MCF 10A (cell line): Measurements from ENCODE around the gene RAP1GAP. TPM values are rescaled to one million over a fixed set of nuclear protein-coding genes. Genes with fewer than 3 reads are reported as not detected.
"Not testable (repeated sequence)": the region's sequence is repeated elsewhere in the genome, so short reads cannot be mapped to it uniquely, and the experiment has no call there.

Experiments used
- BruUV-seq: library from RNA; stranded (reverse); fragments of 400-500 nt; replicated peaks from 2 replicates; lab custom pipeline; 2021; lab: Mats Ljungman, UMichigan
- CTCF ChIA-PET: fragments of 300-600 bp; sonication (Branson Sonifier 250); formaldehyde crosslinking; extraction: SDS; loops from one replicate; lab custom pipeline; 2021; ENCODE audit warnings: antibody characterized with exemption, inconsistent platforms; lab: Yijun Ruan, JAX
- POLR2A ChIA-PET: fragments of 300-600, 350-650 bp; sonication (Branson Sonifier 250); formaldehyde crosslinking; extraction: SDS; loops from one replicate; lab custom pipeline; 2020; ENCODE audit warnings: antibody characterized with exemption, inconsistent platforms; lab: Yijun Ruan, JAX
- DNase-seq: peaks from one replicate; pipeline ENCODE4 v3.0.0-alpha.2; 2018; ENCODE audit not compliant: unreplicated experiment
- H3K27ac Mint-ChIP-seq: one replicate; pipeline ENCODE4 v1.8.0; 2022; ENCODE audit warnings: mild to moderate bottlenecking, low read depth, mixed read lengths; ENCODE audit not compliant: unreplicated experiment
- H3K27me3 Mint-ChIP-seq: one replicate; pipeline ENCODE4 v1.8.0; 2022; ENCODE audit warnings: mixed read lengths; ENCODE audit not compliant: insufficient read depth, unreplicated experiment
- H3K36me3 Mint-ChIP-seq: one replicate; pipeline ENCODE4 v1.8.0; 2022; ENCODE audit warnings: mild to moderate bottlenecking, moderate library complexity, mixed read lengths; ENCODE audit not compliant: insufficient read depth, unreplicated experiment
- H3K4me1 Mint-ChIP-seq: one replicate; pipeline ENCODE4 v1.8.0; 2022; ENCODE audit warnings: mixed read lengths; ENCODE audit not compliant: insufficient read depth, unreplicated experiment
- H3K4me3 Mint-ChIP-seq: one replicate; pipeline ENCODE4 v1.8.0; 2022; ENCODE audit warnings: mild to moderate bottlenecking, moderate library complexity, mixed read lengths; ENCODE audit not compliant: unreplicated experiment
- H3K9me3 Mint-ChIP-seq: one replicate; pipeline ENCODE4 v1.8.0; 2022; ENCODE audit warnings: mixed read lengths; ENCODE audit not compliant: unreplicated experiment
- intact Hi-C: fragments of 100-400 bp; cut with micrococcal nuclease; formaldehyde crosslinking; loops from 2 replicates; pipeline ENCODE4 v1.14.1; 2022
- total RNA-seq: library from RNA; stranded (reverse); gene quantifications from 2 replicates; pipeline ENCODE4 v1.2.3, GENCODE V29; 2022
- TF ChIP-seq, protein P1 (sequence below): fragments of 200-600 bp; IDR thresholded peaks from one replicate; pipeline ENCODE4 v1.8.0; 2022; ENCODE audit warnings: antibody characterized with exemption, mild to moderate bottlenecking; ENCODE audit not compliant: unreplicated experiment

Gene RAP1GAP
- total RNA-seq, 1 experiment from 2014 or later = not detected

DNA sequence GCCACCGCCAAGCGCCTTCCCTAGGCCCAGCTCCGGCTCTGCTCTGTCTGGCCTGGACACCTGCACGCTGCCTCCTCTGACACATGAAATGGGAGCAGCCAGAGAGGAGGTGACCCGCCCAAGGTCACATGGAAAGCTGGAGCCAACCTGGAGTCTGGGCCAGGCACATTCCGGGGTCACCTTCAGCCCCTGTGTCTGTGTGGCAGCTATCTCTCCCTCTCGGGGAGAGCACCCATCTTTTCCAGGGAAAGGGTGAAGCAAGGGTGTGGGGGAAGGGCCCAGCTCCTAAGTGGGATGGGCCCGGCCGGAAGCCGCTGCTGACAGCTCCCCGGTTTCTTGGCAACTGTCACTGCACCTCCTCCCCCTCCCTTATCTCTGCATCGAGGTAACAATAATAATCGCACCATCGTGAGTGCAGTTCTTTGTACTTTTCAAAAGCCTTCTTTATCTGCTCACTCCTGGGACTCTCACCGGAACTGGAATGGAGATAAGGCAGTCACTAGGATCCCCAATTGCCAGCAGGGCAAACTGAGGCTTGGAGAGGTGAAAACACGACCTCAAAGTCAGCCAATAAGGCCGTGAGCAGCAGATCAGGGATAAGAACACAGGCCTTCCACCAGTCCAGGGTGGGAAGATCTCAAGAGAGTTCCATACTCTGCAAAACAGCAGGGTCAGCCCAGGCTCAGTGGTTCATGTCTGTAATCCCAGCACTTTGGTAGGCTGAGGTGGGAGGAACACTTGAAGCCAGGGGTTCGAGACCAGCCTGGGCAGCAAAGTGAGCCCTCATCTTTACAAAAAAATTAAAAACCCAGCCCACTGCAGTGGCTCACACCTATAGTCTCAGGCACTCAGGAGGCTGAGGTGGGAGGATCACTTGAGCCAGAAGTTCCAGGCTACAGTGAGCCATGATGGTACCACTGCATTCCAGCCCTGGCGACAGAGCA is 36.9 kb downstream of the RAP1GAP start:
- intact Hi-C loops = no loop called here
- POLR2A ChIA-PET = interaction anchor here (1.1 kb wide), 1 partner anchor 27 kb away, joined by 4 read pairs; no protein-coding TSS in a partner anchor
- no peaks in the 10 kb centered on the region for H3K27me3 Mint-ChIP-seq
- no peak overlapping the region for H3K4me3 Mint-ChIP-seq
- H3K27ac Mint-ChIP-seq = no peak overlapping the region
- TF ChIP-seq, protein P1, sequence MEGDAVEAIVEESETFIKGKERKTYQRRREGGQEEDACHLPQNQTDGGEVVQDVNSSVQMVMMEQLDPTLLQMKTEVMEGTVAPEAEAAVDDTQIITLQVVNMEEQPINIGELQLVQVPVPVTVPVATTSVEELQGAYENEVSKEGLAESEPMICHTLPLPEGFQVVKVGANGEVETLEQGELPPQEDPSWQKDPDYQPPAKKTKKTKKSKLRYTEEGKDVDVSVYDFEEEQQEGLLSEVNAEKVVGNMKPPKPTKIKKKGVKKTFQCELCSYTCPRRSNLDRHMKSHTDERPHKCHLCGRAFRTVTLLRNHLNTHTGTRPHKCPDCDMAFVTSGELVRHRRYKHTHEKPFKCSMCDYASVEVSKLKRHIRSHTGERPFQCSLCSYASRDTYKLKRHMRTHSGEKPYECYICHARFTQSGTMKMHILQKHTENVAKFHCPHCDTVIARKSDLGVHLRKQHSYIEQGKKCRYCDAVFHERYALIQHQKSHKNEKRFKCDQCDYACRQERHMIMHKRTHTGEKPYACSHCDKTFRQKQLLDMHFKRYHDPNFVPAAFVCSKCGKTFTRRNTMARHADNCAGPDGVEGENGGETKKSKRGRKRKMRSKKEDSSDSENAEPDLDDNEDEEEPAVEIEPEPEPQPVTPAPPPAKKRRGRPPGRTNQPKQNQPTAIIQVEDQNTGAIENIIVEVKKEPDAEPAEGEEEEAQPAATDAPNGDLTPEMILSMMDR = no peak
- H3K36me3 Mint-ChIP-seq = no peaks in the 10 kb centered on the region
- peaks cover 5% of the 10 kb centered on the region for H3K4me1 Mint-ChIP-seq
- no peaks in the 10 kb centered on the region for H3K9me3 Mint-ChIP-seq
- no peak for DNase-seq
- CTCF ChIA-PET = interaction anchor here (0.7 kb wide), 1 partner anchor 12 kb away, joined by 3 read pairs; no protein-coding TSS in a partner anchor
- BruUV-seq = no TSS peak

DNA sequence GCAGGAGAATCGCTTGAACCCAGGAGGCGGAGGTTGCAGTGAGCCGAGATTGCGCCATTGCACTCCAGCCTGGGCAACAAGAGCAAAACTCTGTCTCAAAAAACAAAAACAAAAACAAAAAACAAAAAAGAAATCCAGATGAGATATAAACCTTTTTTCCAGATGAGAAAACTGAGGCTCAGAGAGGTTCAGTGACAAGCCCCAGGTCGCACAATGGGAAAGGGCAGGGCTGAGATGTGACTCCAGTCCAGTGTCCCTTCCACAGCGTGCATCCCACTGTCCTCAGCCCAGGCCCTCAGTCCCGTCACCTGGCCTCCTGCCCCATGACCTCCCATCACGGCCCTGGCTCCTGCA is 37.6 kb downstream of the RAP1GAP start:
- CTCF ChIA-PET, H3K27me3 Mint-ChIP-seq, H3K4me3 Mint-ChIP-seq, DNase-seq, intact Hi-C loops, H3K36me3 Mint-ChIP-seq, H3K27ac Mint-ChIP-seq, BruUV-seq, H3K4me1 Mint-ChIP-seq, H3K9me3 Mint-ChIP-seq: not testable (repeated sequence)
- POLR2A ChIA-PET = interaction anchor here (1.1 kb wide), 1 partner anchor 28 kb away, joined by 4 read pairs; no protein-coding TSS in a partner anchor

DNA sequence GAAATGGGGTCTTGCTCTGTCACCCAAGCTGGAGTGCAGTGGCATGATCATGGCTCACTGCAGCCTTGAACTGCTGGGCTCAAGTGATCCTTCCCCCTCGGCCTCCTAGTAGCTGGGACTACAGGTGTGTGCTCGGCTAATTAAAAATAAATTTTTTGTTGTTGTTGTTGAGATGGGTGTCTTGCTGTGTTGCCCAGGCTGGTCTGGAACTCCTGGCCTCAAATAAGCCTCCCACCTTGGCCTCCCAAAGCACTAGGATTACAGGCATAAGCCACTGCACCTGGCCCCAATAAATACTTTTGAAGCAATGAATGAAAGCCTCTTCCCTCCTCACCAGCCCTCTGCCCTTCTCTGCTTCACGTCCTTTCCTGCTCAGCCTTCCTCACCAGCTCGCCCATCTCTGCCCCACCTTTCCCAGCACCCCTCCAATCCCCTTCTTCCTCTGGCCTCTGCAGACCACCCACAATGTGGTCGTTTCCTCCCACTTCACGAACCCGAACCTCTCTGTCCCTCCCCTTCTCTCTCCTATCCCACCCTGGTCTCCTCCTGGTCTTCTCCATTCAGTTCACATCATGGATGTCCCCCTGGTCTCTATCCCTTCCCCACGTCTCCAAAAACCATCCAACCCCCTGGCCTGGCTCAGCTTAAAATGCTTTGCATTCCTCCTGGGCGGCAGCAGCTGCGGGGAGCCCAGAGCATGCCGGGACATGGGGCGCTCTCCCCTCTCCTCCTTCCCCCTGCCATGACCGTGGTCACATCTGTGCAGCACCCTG is 38.4 kb downstream of the RAP1GAP start:
- H3K4me1 Mint-ChIP-seq = peaks cover 5% of the 10 kb centered on the region
- no peaks in the 10 kb centered on the region for H3K9me3 Mint-ChIP-seq
- POLR2A ChIA-PET = no interaction called here
- H3K27me3 Mint-ChIP-seq = no peaks in the 10 kb centered on the region
- intact Hi-C loops = no loop called here
- no peak overlapping the region for H3K27ac Mint-ChIP-seq
- BruUV-seq = no TSS peak
- H3K36me3 Mint-ChIP-seq = no peaks in the 10 kb centered on the region
- no peak for DNase-seq
- CTCF ChIA-PET = no interaction called here
- TF ChIP-seq, protein P1 = no peak
- H3K4me3 Mint-ChIP-seq = no peak overlapping the region

DNA sequence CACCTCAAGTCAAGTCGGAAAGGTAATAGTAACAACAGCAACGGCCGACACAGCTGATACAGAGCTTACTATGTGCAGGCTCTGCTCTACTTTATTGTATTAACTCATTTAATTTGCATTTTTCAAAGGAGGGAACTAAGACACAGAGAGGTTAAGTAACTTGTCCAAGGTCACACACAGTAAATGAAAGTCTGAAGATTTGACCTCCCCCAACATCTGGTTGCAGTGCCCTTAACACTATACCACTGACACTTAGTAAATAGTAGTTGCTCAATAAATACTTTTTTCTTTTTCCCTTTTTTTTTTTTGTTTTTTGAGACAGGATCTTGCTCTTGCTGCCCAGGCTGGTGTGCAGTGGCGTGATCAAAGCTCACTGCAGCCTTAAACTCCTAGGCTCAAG is 39.2 kb downstream of the RAP1GAP start:
- POLR2A ChIA-PET = interaction anchor here (0.6 kb wide), 1 partner anchor 451 kb away, joined by 3 read pairs; no protein-coding TSS in a partner anchor
- intact Hi-C loops = no loop called here
- H3K4me3 Mint-ChIP-seq = no peak overlapping the region
- no peak overlapping the region for H3K27ac Mint-ChIP-seq
- H3K27me3 Mint-ChIP-seq = no peaks in the 10 kb centered on the region
- TF ChIP-seq, protein P1 = no peak
- peaks cover 5% of the 10 kb centered on the region for H3K4me1 Mint-ChIP-seq
- no peaks in the 10 kb centered on the region for H3K36me3 Mint-ChIP-seq
- no peak for DNase-seq
- H3K9me3 Mint-ChIP-seq = no peaks in the 10 kb centered on the region
- CTCF ChIA-PET = no interaction called here
- BruUV-seq = no TSS peak
